SK-N-SH (cell line): ENCODE results near the gene SERPINA1. TPM values are rescaled to one million over a fixed set of nuclear protein-coding genes. Genes with fewer than 3 reads are reported as not detected.

Experiments
- CTCF ChIA-PET: fragments of 300-600, 350-600 bp; formaldehyde crosslinking; extraction: SDS; loops from one replicate; lab custom pipeline; 2021; lab: Yijun Ruan, JAX
- POLR2A ChIA-PET: fragments of 350-600 bp; sonication (Branson Sonifier 250); formaldehyde crosslinking; extraction: SDS; loops from one replicate; lab custom pipeline; 2020; ENCODE audit warnings: antibody characterized with exemption, inconsistent platforms; lab: Yijun Ruan, JAX
- DNase-seq: peaks from one replicate; pipeline ENCODE4 v3.0.0; 2012
- H2AFZ ChIP-seq: fragments of 200-600 bp; sonication (generic); 2 replicates; pipeline ENCODE4 v1.8.1; 2016; ENCODE audit warnings: antibody characterized with exemption, mild to moderate bottlenecking, low read depth
- H3F3A ChIP-seq: fragments of 200-600 bp; sonication (generic); replicated peaks from 2 replicates; pipeline ENCODE3; 2016; ENCODE audit warnings: antibody characterized with exemption, mild to moderate bottlenecking; ENCODE audit not compliant: insufficient read depth
- H3K27ac ChIP-seq, 2 experiments: fragments of 200-500 bp in 1 of 2; fragments of 200-600 bp in 1 of 2; sonication (Bioruptor generic) in 1 of 2; sonication (generic), shearing (Covaris generic) in 1 of 2; 2 replicates each; pipeline versions ENCODE4 v1.5.1 to v1.6.1; 2014 to 2016; ENCODE audit warnings: low read depth in 2 of 2, inconsistent platforms in 1 of 2, low read length in 1 of 2, mild to moderate bottlenecking in 1 of 2, mixed read lengths in 1 of 2
- H3K27me3 ChIP-seq: fragments of 200-600 bp; sonication (generic), shearing (Covaris generic); 2 replicates; pipeline ENCODE4 v1.6.1; 2016; ENCODE audit warnings: mixed run types; ENCODE audit not compliant: insufficient read depth
- H3K36me3 ChIP-seq, 2 experiments: fragments of 200-500 bp in 1 of 2; fragments of 200-600 bp in 1 of 2; sonication (Bioruptor generic) in 1 of 2; sonication (generic) in 1 of 2; replicated peaks in 1 of 2; 2 replicates each; pipeline versions ENCODE3 to v1.5.1; 2014 to 2016; ENCODE audit warnings: low read length in 1 of 2, mild to moderate bottlenecking in 1 of 2; ENCODE audit not compliant: insufficient read depth in 2 of 2, control insufficient read depth in 1 of 2
- H3K4me1 ChIP-seq, 2 experiments: fragments of 200-500 bp in 1 of 2; fragments of 200-600 bp in 1 of 2; sonication (Bioruptor generic) in 1 of 2; sonication (generic), shearing (Covaris generic) in 1 of 2; 2 replicates each; pipeline versions ENCODE4 v1.5.1 to v1.6.1; 2014 to 2016; ENCODE audit warnings: low read depth in 1 of 2, low read length in 1 of 2, mixed run types in 1 of 2; ENCODE audit not compliant: insufficient read depth in 2 of 2, control insufficient read depth in 1 of 2
- H3K4me2 ChIP-seq: fragments of 200-600 bp; sonication (generic), shearing (Covaris generic); 2 replicates; pipeline ENCODE4 v1.6.1; 2017; ENCODE audit warnings: mixed run types
- H3K4me3 ChIP-seq, 2 experiments: fragments of 200-500 bp in 1 of 2; fragments of 200-600 bp in 1 of 2; sonication (Bioruptor generic) in 1 of 2; sonication (generic), shearing (Covaris generic) in 1 of 2; 2 replicates each; pipeline versions ENCODE4 v1.5.1 to v1.8.1; 2014 to 2016; ENCODE audit warnings: low read depth in 2 of 2, inconsistent platforms in 1 of 2, low read length in 1 of 2, mild to moderate bottlenecking in 1 of 2, mixed read lengths in 1 of 2, moderate library complexity in 1 of 2
- H3K79me2 ChIP-seq: fragments of 200-600 bp; sonication (generic); 2 replicates; pipeline ENCODE4 v1.8.1; 2017; ENCODE audit warnings: mild to moderate bottlenecking; ENCODE audit not compliant: insufficient read depth
- H3K9ac ChIP-seq: fragments of 200-600 bp; sonication (generic); 2 replicates; pipeline ENCODE4 v1.6.1; 2017; ENCODE audit warnings: mixed run types
- H3K9me2 ChIP-seq: fragments of 200-600 bp; sonication (generic); 2 replicates; pipeline ENCODE4 v1.6.1; 2017; ENCODE audit warnings: mixed run types
- H3K9me3 ChIP-seq: fragments of 200-600 bp; sonication (generic); 2 replicates; pipeline ENCODE4 v1.6.1; 2017; ENCODE audit warnings: mixed run types, mild to moderate bottlenecking, moderate library complexity
- H4K20me1 ChIP-seq: fragments of 200-600 bp; sonication (generic); 2 replicates; pipeline ENCODE4 v1.6.1; 2017; ENCODE audit warnings: mild to moderate bottlenecking, mixed run types; ENCODE audit not compliant: insufficient read depth
- ELF1 ChIP-seq: IDR thresholded peaks from 2 replicates; pipeline ENCODE4 v1.4.0; 2012
- IRF3 ChIP-seq: fragments of 150-350 bp; IDR thresholded peaks from 2 replicates; pipeline ENCODE4 v1.6.1; 2016; ENCODE audit warnings: mild to moderate bottlenecking, low read depth, low read length
- NFIC ChIP-seq: IDR thresholded peaks from 2 replicates; pipeline ENCODE4 v1.4.0; 2012; ENCODE audit warnings: borderline replicate concordance
- REST ChIP-seq: IDR thresholded peaks from 2 replicates; pipeline ENCODE4 v1.6.1; 2012; ENCODE audit warnings: mild to moderate bottlenecking, low read depth, low read length, moderate library complexity
- TEAD4 ChIP-seq: IDR thresholded peaks from 2 replicates; pipeline ENCODE4 v1.4.0; 2012; ENCODE audit warnings: mild to moderate bottlenecking, borderline replicate concordance; ENCODE audit not compliant: insufficient read depth
- USF1 ChIP-seq: IDR thresholded peaks from 2 replicates; pipeline ENCODE4 v1.4.0; 2012; ENCODE audit warnings: low read depth, borderline replicate concordance
- WGBS: methylation state at CpG from one replicate; pipeline ENCODE4 v1.1.6; 2017; ENCODE audit warnings: low lambda C conversion rate; 5-methylcytosine and 5-hydroxymethylcytosine counted together
- polyA plus RNA-seq, 3 experiments: library from polyadenylated mRNA; depleted of rRNA; stranded (reverse); fragments of >200 nt; gene quantifications; 2 replicates each; pipeline ENCODE4 v1.2.3, GENCODE V29; 2012

SERPINA1 gene
- polyA plus RNA-seq, 1 of the 3 experiments (the other 2 are of a cell fraction): 11.3 TPM

GRCh38 chr14:94387051-94388026 lies 1.1 kb downstream of the SERPINA1 start:
- Histone ChIP-seq H3K9me2 (no peaks in the 10 kb centered on the region), H3K36me3 (no peaks in the 10 kb centered on the region), H3F3A (peaks cover 5% of the 10 kb centered on the region), H3K9me3 (no peaks in the 10 kb centered on the region), H4K20me1 (no peaks in the 10 kb centered on the region), H3K9ac (no peak overlapping the region), H3K4me3 (no peak overlapping the region), H3K79me2 (no peaks in the 10 kb centered on the region), H3K27ac (no peak overlapping the region), H3K4me1 (peaks cover 0 to 5% of the 10 kb centered on the region in 2 experiments; a peak in 1 of 4 replicates), H3K4me2 (no peak overlapping the region), H2AFZ (no peak overlapping the region), H3K27me3 (no peaks in the 10 kb centered on the region)
- TF ChIP-seq ELF1: no peak
- TF ChIP-seq REST: no peak
- no peak for TF ChIP-seq USF1
- no peak for TF ChIP-seq NFIC
- TF ChIP-seq IRF3: no peak
- no peak for TF ChIP-seq TEAD4
- no peak for DNase-seq
- ChIA-PET POLR2A (no interaction called here), CTCF (interaction anchor here (1.4 kb wide), 1 partner anchor 47 kb away, joined by 3 read pairs; no protein-coding TSS in a partner anchor)
- 88% methylated on average over 10 of the region's 12 CpGs for WGBS
